Measurements from ENCODE around the gene ABCC8. TPM values are rescaled to one million over a fixed set of nuclear protein-coding genes. Genes with fewer than 3 reads are reported as not detected.

The ABCC8 gene
- polyA plus RNA-seq, 4 donors, result 0.81 to 11.2 (median 3.6) TPM

- Histone ChIP-seq H3K4me3 (ENCODE audit: low read depth in 1 of 3, low read length in 3 of 3) (no peak overlapping the region), H3K4me1 (ENCODE audit: control insufficient read depth in 3 of 3, insufficient read depth in 2 of 3, low read depth in 1 of 3, low read length in 2 of 3) (no peaks in the 10 kb centered on the region), H3K27ac (ENCODE audit: low read depth in 1 of 3, low read length in 2 of 3) (no peak overlapping the region), H3K27me3 (ENCODE audit: control insufficient read depth in 3 of 3, insufficient read depth in 3 of 3, low read length in 3 of 3) (no peaks in the 10 kb centered on the region), H3K36me3 (ENCODE audit: control insufficient read depth in 3 of 3, insufficient read depth in 2 of 3, low read depth in 1 of 3, low read length in 3 of 3) (peaks cover 19 to 59% (median 54%) of the 10 kb centered on the region in 3 donors), H3K9me3 (ENCODE audit: control insufficient read depth in 2 of 2, insufficient read depth in 1 of 2, low read depth in 1 of 2, low read length in 1 of 2) (peaks cover 0 to 66% of the 10 kb centered on the region in 2 donors)
- no peak for DNase-seq
- WGBS, 3 donors, result 93 to 98% (median 96%) methylated on average over 3 of the region's 3 CpGs
- FAIRE-seq, result no peak
Measured at GRCh38 chr11:17368551-17368950, 108.1 kb downstream of the ABCC8 start.

GRCh38 chr11:17366495-17366894, 110.2 kb downstream of the ABCC8 start:
- DNase-seq (no peak), FAIRE-seq (no peak)
- WGBS, 3 donors, result 87 to 96% (median 93%) methylated on average over 1 of the region's 1 CpG
- peaks cover 0 to 49% of the 10 kb centered on the region in 2 donors for H3K9me3 ChIP-seq (ENCODE audit: control insufficient read depth in 2 of 2, insufficient read depth in 1 of 2, low read depth in 1 of 2, low read length in 1 of 2)
- no peak overlapping the region for H3K27ac ChIP-seq (ENCODE audit: low read depth in 1 of 3, low read length in 2 of 3)
- H3K27me3 ChIP-seq (ENCODE audit: control insufficient read depth in 3 of 3, insufficient read depth in 3 of 3, low read length in 3 of 3), result no peaks in the 10 kb centered on the region
- H3K4me1 ChIP-seq (ENCODE audit: control insufficient read depth in 3 of 3, insufficient read depth in 2 of 3, low read depth in 1 of 3, low read length in 2 of 3), result no peaks in the 10 kb centered on the region
- no peak overlapping the region for H3K4me3 ChIP-seq (ENCODE audit: low read depth in 1 of 3, low read length in 3 of 3)
- H3K36me3 ChIP-seq (ENCODE audit: control insufficient read depth in 3 of 3, insufficient read depth in 2 of 3, low read depth in 1 of 3, low read length in 3 of 3), result peaks cover 13 to 46% (median 39%) of the 10 kb centered on the region in 3 donors

GRCh38 chr11:17354601-17354991, 122.0 kb downstream of the ABCC8 start:
- DNase-seq (peak; percentile 78 to 81), FAIRE-seq (no peak)
- no peak overlapping the region for H3K27ac ChIP-seq (ENCODE audit: low read depth in 1 of 3, low read length in 2 of 3)
- H3K4me3 ChIP-seq (ENCODE audit: low read depth in 1 of 3, low read length in 3 of 3), result no peak overlapping the region
- H3K9me3 ChIP-seq (ENCODE audit: control insufficient read depth in 2 of 2, insufficient read depth in 1 of 2, low read depth in 1 of 2, low read length in 1 of 2), result peaks cover 0 to 6% of the 10 kb centered on the region in 2 donors
- peaks cover 0 to 10% (median 0%) of the 10 kb centered on the region in 3 donors for H3K4me1 ChIP-seq (ENCODE audit: control insufficient read depth in 3 of 3, insufficient read depth in 2 of 3, low read depth in 1 of 3, low read length in 2 of 3)
- WGBS, 3 donors, result 41 to 68% (median 52%) methylated on average over 3 of the region's 3 CpGs
- H3K27me3 ChIP-seq (ENCODE audit: control insufficient read depth in 3 of 3, insufficient read depth in 3 of 3, low read length in 3 of 3), result peaks cover 0 to 14% (median 0%) of the 10 kb centered on the region in 3 donors
- peaks cover 0 to 11% (median 10%) of the 10 kb centered on the region in 3 donors for H3K36me3 ChIP-seq (ENCODE audit: control insufficient read depth in 3 of 3, insufficient read depth in 2 of 3, low read depth in 1 of 3, low read length in 3 of 3)

- Histone ChIP-seq H3K36me3 (ENCODE audit: control insufficient read depth in 3 of 3, insufficient read depth in 2 of 3, low read depth in 1 of 3, low read length in 3 of 3) (peaks cover 0 to 11% (median 10%) of the 10 kb centered on the region in 3 donors), H3K27ac (ENCODE audit: low read depth in 1 of 3, low read length in 2 of 3) (peak overlapping the region; percentile 85 to 91 (median 90)), H3K4me1 (ENCODE audit: control insufficient read depth in 3 of 3, insufficient read depth in 2 of 3, low read depth in 1 of 3, low read length in 2 of 3) (peaks cover 0 to 10% (median 0%) of the 10 kb centered on the region in 3 donors), H3K9me3 (ENCODE audit: control insufficient read depth in 2 of 2, insufficient read depth in 1 of 2, low read depth in 1 of 2, low read length in 1 of 2) (peaks cover 0 to 6% of the 10 kb centered on the region in 2 donors), H3K4me3 (ENCODE audit: low read depth in 1 of 3, low read length in 3 of 3) (peak overlapping the region; percentile 57 to 77 (median 65)), H3K27me3 (ENCODE audit: control insufficient read depth in 3 of 3, insufficient read depth in 3 of 3, low read length in 3 of 3) (peaks cover 0 to 14% (median 0%) of the 10 kb centered on the region in 3 donors)
- WGBS, 3 donors, result 4 to 7% (median 7%) methylated on average over 15 of the region's 15 CpGs
- DNase-seq (peak in 1 of 2 donors; percentile 7), FAIRE-seq (no peak)
Measured at GRCh38 chr11:17353821-17354600, 122.6 kb downstream of the ABCC8 start.

- peaks cover 0 to 6% of the 10 kb centered on the region in 2 donors for H3K9me3 ChIP-seq (ENCODE audit: control insufficient read depth in 2 of 2, insufficient read depth in 1 of 2, low read depth in 1 of 2, low read length in 1 of 2)
Measured at GRCh38 chr11:17352950-17353820, 123.5 kb downstream of the ABCC8 start.

GRCh38 chr11:17351510-17352176, 125.0 kb downstream of the ABCC8 start, which contains the start of gene NCR3LG1:
Gene NCR3LG1 (plus strand): TSS chr11:17351800. CDS start chr11:17351970, 170 bp downstream.
- peak; percentile 87 to 95 for DNase-seq
- Histone ChIP-seq H3K9me3 (ENCODE audit: control insufficient read depth in 2 of 2, insufficient read depth in 1 of 2, low read depth in 1 of 2, low read length in 1 of 2) (peaks cover 0 to 6% of the 10 kb centered on the region in 2 donors), H3K4me3 (ENCODE audit: low read depth in 1 of 3, low read length in 3 of 3) (peak within 1 kb of the TSS; percentile 17 to 77 (median 57)), H3K36me3 (ENCODE audit: control insufficient read depth in 3 of 3, insufficient read depth in 2 of 3, low read depth in 1 of 3, low read length in 3 of 3) (peaks cover 0 to 4% (median under 1%) of the 10 kb centered on the region in 3 donors), H3K27ac (ENCODE audit: low read depth in 1 of 3, low read length in 2 of 3) (peak within 1 kb of the TSS; percentile 82 to 91 (median 90)), H3K4me1 (ENCODE audit: control insufficient read depth in 3 of 3, insufficient read depth in 2 of 3, low read depth in 1 of 3, low read length in 2 of 3) (peaks cover 0 to 10% (median 0%) of the 10 kb centered on the region in 3 donors), H3K27me3 (ENCODE audit: control insufficient read depth in 3 of 3, insufficient read depth in 3 of 3, low read length in 3 of 3) (peaks cover 0 to 14% (median 0%) of the 10 kb centered on the region in 3 donors)
- FAIRE-seq, result no peak
- 0 to 1% (median 1%) methylated on average over 55 to 61 of the region's 61 CpGs for WGBS, 3 donors

More at GRCh38 chr11:17352950-17353820, 123.5 kb downstream of the ABCC8 start:
- DNase-seq (peak; percentile 87 to 95), FAIRE-seq (no peak)
- 0 to 1% (median 1%) methylated on average over 59 to 69 of the region's 69 CpGs for WGBS, 3 donors
- peak overlapping the region; percentile 57 to 77 (median 65) for H3K4me3 ChIP-seq (ENCODE audit: low read depth in 1 of 3, low read length in 3 of 3)
- peak overlapping the region; percentile 85 to 91 (median 90) for H3K27ac ChIP-seq (ENCODE audit: low read depth in 1 of 3, low read length in 2 of 3)
- H3K4me1 ChIP-seq (ENCODE audit: control insufficient read depth in 3 of 3, insufficient read depth in 2 of 3, low read depth in 1 of 3, low read length in 2 of 3), result peaks cover 0 to 10% (median 0%) of the 10 kb centered on the region in 3 donors
- peaks cover 0 to 14% (median 0%) of the 10 kb centered on the region in 3 donors for H3K27me3 ChIP-seq (ENCODE audit: control insufficient read depth in 3 of 3, insufficient read depth in 3 of 3, low read length in 3 of 3)
- H3K36me3 ChIP-seq (ENCODE audit: control insufficient read depth in 3 of 3, insufficient read depth in 2 of 3, low read depth in 1 of 3, low read length in 3 of 3), result peaks cover 0 to 10% (median 9%) of the 10 kb centered on the region in 3 donors

GRCh38 chr11:17351172-17351509, 125.5 kb downstream of the ABCC8 start:
- peaks cover 0 to 14% (median 0%) of the 10 kb centered on the region in 3 donors for H3K27me3 ChIP-seq (ENCODE audit: control insufficient read depth in 3 of 3, insufficient read depth in 3 of 3, low read length in 3 of 3)
- FAIRE-seq (no peak), DNase-seq (no peak)
- H3K27ac ChIP-seq (ENCODE audit: low read depth in 1 of 3, low read length in 2 of 3), result peak overlapping the region in 2 of 3 donors; percentile 3 to 86
- peaks cover 0 to 6% of the 10 kb centered on the region in 2 donors for H3K9me3 ChIP-seq (ENCODE audit: control insufficient read depth in 2 of 2, insufficient read depth in 1 of 2, low read depth in 1 of 2, low read length in 1 of 2)
- peaks cover 0 to 4% (median 0%) of the 10 kb centered on the region in 3 donors for H3K36me3 ChIP-seq (ENCODE audit: control insufficient read depth in 3 of 3, insufficient read depth in 2 of 3, low read depth in 1 of 3, low read length in 3 of 3)
- 16 to 18% (median 16%) methylated on average over 12 of the region's 12 CpGs for WGBS, 3 donors
- H3K4me1 ChIP-seq (ENCODE audit: control insufficient read depth in 3 of 3, insufficient read depth in 2 of 3, low read depth in 1 of 3, low read length in 2 of 3), result peaks cover 0 to 10% (median 0%) of the 10 kb centered on the region in 3 donors
- peak overlapping the region; percentile 17 to 77 (median 57) for H3K4me3 ChIP-seq (ENCODE audit: low read depth in 1 of 3, low read length in 3 of 3)

Measured in small intestine (tissue), 7 donors.